K562 treated with DMSO at 1 percent for 4 hours (cell line): ENCODE results near the gene MUC22. TPM values are rescaled to one million over a fixed set of nuclear protein-coding genes. Genes with fewer than 3 reads are reported as not detected.

Experiments used
- total RNA-seq: library from RNA; unstranded; fragments of 300-600 nt; gene quantifications from 2 replicates; pipeline ENCODE4 v1.2.3, GENCODE V29; 2022; ENCODE audit not compliant: insufficient read depth

The MUC22 gene
- not detected in 2 replicates for total RNA-seq

DNA sequence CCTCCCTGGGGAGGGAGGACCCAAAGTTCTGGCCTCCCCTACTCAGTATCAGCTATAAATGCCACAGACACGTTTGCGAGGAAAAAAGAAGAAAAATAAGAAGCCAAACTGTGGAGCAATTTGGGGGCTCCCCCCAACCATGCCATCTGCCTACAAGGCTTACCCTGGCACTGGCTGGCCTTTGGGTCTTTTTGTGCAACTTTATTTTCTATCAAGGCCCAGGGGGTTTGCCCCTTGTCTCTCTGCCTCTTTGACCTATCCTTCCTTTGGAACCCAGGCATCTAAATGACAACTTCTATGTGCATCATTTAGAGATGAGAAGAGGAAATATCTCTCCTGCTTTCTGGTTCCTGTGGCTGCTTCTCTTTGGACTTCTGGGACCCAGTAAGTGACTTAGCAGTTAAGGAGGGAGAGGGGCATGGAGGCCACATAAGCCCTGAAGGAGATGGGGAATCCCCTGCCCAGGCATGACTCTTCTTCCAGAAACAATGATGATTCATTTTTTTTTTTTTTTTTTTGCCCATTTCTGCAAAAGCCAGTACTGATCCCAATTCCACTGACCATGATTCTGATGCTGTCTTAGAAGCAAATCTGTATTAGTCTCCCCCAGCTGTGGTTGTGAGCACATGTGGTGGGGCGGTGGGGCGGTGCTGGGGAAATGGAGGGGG lies at the start of gene MUC22:
TSS of gene MUC22 (plus strand) at position 82 of the 668 bp plus-strand sequence. CDS start at position 315, 233 bp downstream.

DNA sequence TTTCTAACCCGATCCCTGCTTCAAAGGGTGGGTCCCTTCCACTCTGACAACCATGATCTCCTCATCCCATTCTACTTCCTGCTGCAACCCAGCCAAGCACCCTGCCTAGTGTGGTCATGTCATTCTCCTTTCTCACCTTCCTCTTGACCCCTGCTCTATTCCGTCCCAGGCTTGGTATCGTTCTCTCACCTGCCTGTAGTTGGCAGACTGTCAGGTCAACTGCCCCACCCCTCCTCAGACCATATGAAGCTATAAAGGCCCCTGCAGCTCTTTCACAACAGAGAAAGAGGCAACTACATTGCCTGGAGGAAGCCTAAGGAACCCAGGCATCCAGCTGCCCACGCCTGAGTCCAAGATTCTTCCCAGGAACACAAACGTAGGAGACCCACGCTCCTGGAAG lies 26.8 kb upstream of the MUC22 start, which contains the start of gene MUC21:
TSS of gene MUC21 (plus strand) at position 280 of the 400 bp plus-strand sequence. CDS start 241 bp downstream, outside the sequence.

Other genes starting within 250 kb of the MUC22 start
- gene DDR1, start 126.0 kb upstream of the MUC22 start, total RNA-seq, result 41.3 and 61.1 TPM in 2 replicates
- 32.4 and 40.6 TPM in 2 replicates for gene GTF2H4, start 102.3 kb upstream of the MUC22 start, total RNA-seq
- gene VARS2, start 96.2 kb upstream of the MUC22 start, total RNA-seq, result 43.6 and 50.5 TPM in 2 replicates
- not detected in 2 replicates for gene SFTA2, start 78.3 kb upstream of the MUC22 start, total RNA-seq
- not detected in 2 replicates for gene MUCL3, start 69.5 kb upstream of the MUC22 start, total RNA-seq
- gene MUC21, start 26.8 kb upstream of the MUC22 start, total RNA-seq, result not detected in 2 replicates
- not detected in 2 replicates for gene C6orf15, start 102.1 kb downstream of the MUC22 start, total RNA-seq
- not detected in 2 replicates for gene PSORS1C1, start 104.3 kb downstream of the MUC22 start, total RNA-seq
- gene CDSN, start 110.0 kb downstream of the MUC22 start, total RNA-seq, result not detected in 2 replicates
- gene PSORS1C2, start 128.6 kb downstream of the MUC22 start, total RNA-seq, result not detected in 2 replicates
- 28.8 and 34.8 TPM in 2 replicates for gene CCHCR1, start 147.3 kb downstream of the MUC22 start, total RNA-seq
- gene TCF19, start 148.1 kb downstream of the MUC22 start, total RNA-seq, result 51.6 and 53.6 TPM in 2 replicates
- 0.34 TPM in 1 of 2 replicates, not detected in the other for gene POU5F1, start 160.2 kb downstream of the MUC22 start, total RNA-seq